Measurements from ENCODE around the gene ADGRE1.
"Not testable (repeated sequence)": the region's sequence is repeated elsewhere in the genome, so short reads cannot be mapped to it uniquely, and the experiment has no call there.

Gene ADGRE1

GRCh38 chr19:6887316-6887715, at the start of gene ADGRE1:
ADGRE1 (plus strand) TSS chr19:6887579; CDS start chr19:6887609, 30 bp downstream.
- no peak for DNase-seq (ENCODE audit: low spot score)

- DNase-seq (ENCODE audit: low spot score): no peak
These were observed 49.2 kb upstream of the ADGRE1 start for GRCh38 chr19:6838062-6838655.

GRCh38 chr19:6842871-6843607, 44.3 kb upstream of the ADGRE1 start:
- no peak for DNase-seq (ENCODE audit: low spot score)

- DNase-seq (ENCODE audit: low spot score): no peak
These were observed 39.6 kb upstream of the ADGRE1 start for GRCh38 chr19:6847828-6848200.

GRCh38 chr19:6848986-6849385, 38.4 kb upstream of the ADGRE1 start:
- DNase-seq (ENCODE audit: low spot score): no peak

- DNase-seq (ENCODE audit: low spot score): no peak
These were observed 37.5 kb upstream of the ADGRE1 start for GRCh38 chr19:6849876-6850275.

GRCh38 chr19:6851359-6851758, 36.0 kb upstream of the ADGRE1 start:
- no peak for DNase-seq (ENCODE audit: low spot score)

- no peak for DNase-seq (ENCODE audit: low spot score)
These were observed 35.4 kb upstream of the ADGRE1 start for GRCh38 chr19:6852001-6852400.

- no peak for DNase-seq (ENCODE audit: low spot score)
These were observed 33.5 kb upstream of the ADGRE1 start for GRCh38 chr19:6853868-6854267.

- DNase-seq (ENCODE audit: low spot score): no peak
These were observed 32.6 kb upstream of the ADGRE1 start for GRCh38 chr19:6854758-6855157.

- no peak for DNase-seq (ENCODE audit: low spot score)
These were observed 30.5 kb upstream of the ADGRE1 start for GRCh38 chr19:6856749-6857372.

GRCh38 chr19:6861683-6862286, 25.6 kb upstream of the ADGRE1 start:
- DNase-seq (ENCODE audit: low spot score): no peak

- DNase-seq (ENCODE audit: low spot score): peak; percentile 82
These were observed 24.7 kb upstream of the ADGRE1 start for GRCh38 chr19:6862673-6863078.

GRCh38 chr19:6864325-6864940, 22.9 kb upstream of the ADGRE1 start:
- no peak for DNase-seq (ENCODE audit: low spot score)

GRCh38 chr19:6865849-6866248, 21.5 kb upstream of the ADGRE1 start:
- DNase-seq (ENCODE audit: low spot score): no peak

- no peak for DNase-seq (ENCODE audit: low spot score)
These were observed 20.6 kb upstream of the ADGRE1 start for GRCh38 chr19:6866741-6867151.

- no peak for DNase-seq (ENCODE audit: low spot score)
These were observed 19.0 kb upstream of the ADGRE1 start for GRCh38 chr19:6868351-6868750.

- not testable (repeated sequence) for DNase-seq (ENCODE audit: low spot score)
These were observed 18.1 kb upstream of the ADGRE1 start for GRCh38 chr19:6869151-6869882.

- no peak for DNase-seq (ENCODE audit: low spot score)
These were observed 13.5 kb upstream of the ADGRE1 start for GRCh38 chr19:6873708-6874431.

- no peak for DNase-seq (ENCODE audit: low spot score)
These were observed 12.2 kb upstream of the ADGRE1 start for GRCh38 chr19:6875218-6875617.

- DNase-seq (ENCODE audit: low spot score): no peak
These were observed 10.6 kb upstream of the ADGRE1 start for GRCh38 chr19:6876748-6877147.

Measured in iPS-NIHi11 (cell line).